Left lung (tissue), 10 donors: ENCODE data around the gene SELENOS. TPM values are rescaled to one million over a fixed set of nuclear protein-coding genes. Genes with fewer than 3 reads are reported as not detected.

Source experiments
- ATAC-seq: fragments of 200-7000 bp; cut with Tn5 transposase; one replicate; pipeline ENCODE4 v1.9.1; 2020; ENCODE audit warnings: moderate library complexity
- DNase-seq, 4 donors: peaks; one replicate each; pipeline ENCODE4 v3.0.0-alpha.2; 2013 to 2020
- H3K27ac ChIP-seq, 2 donors: fragments of 200-600 bp; sonication (generic) in 1 of 2; one replicate each; pipeline versions ENCODE4 v1.5.0 to v1.8.0; 2020 to 2021
- H3K27me3 ChIP-seq, 2 donors: fragments of 200-600 bp; sonication (generic) in 1 of 2; one replicate each; pipeline versions ENCODE4 v1.5.0 to v1.8.0; 2020 to 2021
- H3K36me3 ChIP-seq, 2 donors: fragments of 200-600 bp; sonication (generic) in 1 of 2; one replicate each; pipeline versions ENCODE4 v1.5.0 to v1.8.0; 2020 to 2021
- H3K4me1 ChIP-seq, 2 donors: fragments of 200-600 bp; one replicate each; pipeline ENCODE4 v1.8.0; 2021
- H3K4me3 ChIP-seq, 2 donors: fragments of 200-600 bp; sonication (generic) in 1 of 2; one replicate each; pipeline versions ENCODE4 v1.5.0 to v1.8.0; 2020 to 2021; ENCODE audit warnings: mild to moderate bottlenecking in 1 of 2
- H3K9me3 ChIP-seq, 2 donors: fragments of 200-600 bp; sonication (generic) in 1 of 2; one replicate each; pipeline versions ENCODE4 v1.5.0 to v1.8.0; 2020 to 2021
- intact Hi-C, 2 donors: fragments of 100-400 bp; cut with DNase I; formaldehyde crosslinking; loops; one replicate each; pipeline versions ENCODE4 v1.11.2 to v1.14.2; 2022
- polyA plus RNA-seq, 6 donors: library from polyadenylated mRNA; unstranded; fragments of 120-200 nt; gene quantifications; one replicate each; pipeline ENCODE4 v1.2.1, GENCODE V29; 2013; ENCODE audit not compliant: insufficient read length in 6 of 6
- total RNA-seq, 2 donors: library from RNA; stranded (reverse); fragmentation: NEBNext Ultra II Directional; extraction: Animal tissue kit (Norgen Biotek cat#: 25700); gene quantifications; one replicate each; pipeline ENCODE4 v1.2.1, GENCODE V29; 2021
- TF ChIP-seq, protein P1 (sequence below), 2 donors: fragments of 200-600 bp; sonication (generic) in 1 of 2; IDR thresholded peaks; one replicate each; pipeline versions ENCODE4 v1.5.0 to v1.8.0; 2021; ENCODE audit warnings: antibody characterized with exemption in 2 of 2
- donor health status: DM: no; HTN: yes; CAD: no.
- donor health status: DM: no; HTN: no; CAD: no.

SELENOS gene
- total and polyA plus RNA-seq, 8 donors = 43.7 to 78.7 (median 49.0) TPM

DNA sequence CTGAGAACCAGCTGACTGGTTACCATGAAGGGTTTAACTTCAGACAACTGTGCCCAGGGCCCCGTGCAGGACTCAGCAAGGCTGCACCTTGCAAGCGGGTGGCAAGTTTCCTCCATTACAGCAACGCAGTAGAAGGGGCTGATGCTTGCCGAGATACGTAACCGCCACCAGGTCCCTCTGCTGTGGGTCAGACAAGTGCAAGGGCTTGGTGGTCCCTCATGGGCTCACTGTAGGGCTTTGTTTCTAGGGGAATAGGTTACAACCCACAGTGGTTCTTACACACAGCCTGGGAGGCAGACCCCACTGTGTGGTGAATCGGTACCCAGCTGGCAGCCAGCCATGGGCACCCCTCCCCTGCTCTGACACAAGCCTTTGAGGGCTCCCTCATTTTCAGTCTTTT is 33.2 kb upstream of the SELENOS start:
- DNase-seq = no peak

DNA sequence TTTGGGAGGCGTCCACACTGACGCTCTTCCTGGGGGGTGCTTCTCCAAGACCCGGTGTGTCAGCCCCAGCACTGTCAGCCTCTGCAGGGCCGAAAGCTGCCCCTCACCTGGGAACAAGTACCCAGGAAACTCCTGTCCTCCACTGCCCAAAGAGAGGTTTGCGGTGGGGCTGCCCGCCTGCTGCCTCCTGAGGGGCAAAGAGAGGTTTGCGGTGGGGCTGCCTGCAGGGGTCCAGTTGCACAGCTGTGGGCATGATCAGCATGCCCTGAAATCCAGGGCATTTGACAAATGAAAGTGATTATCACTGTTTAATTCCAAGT is 32.8 kb upstream of the SELENOS start:
- intact Hi-C loops = no loop called here
- H3K4me3 ChIP-seq = no peak overlapping the region
- no peak overlapping the region for H3K27ac ChIP-seq
- H3K4me1 ChIP-seq = no peaks in the 10 kb centered on the region
- no peaks in the 10 kb centered on the region for H3K9me3 ChIP-seq
- no peaks in the 10 kb centered on the region for H3K36me3 ChIP-seq
- no peaks in the 10 kb centered on the region for H3K27me3 ChIP-seq
- no peak for DNase-seq
- no peak for ATAC-seq
- TF ChIP-seq, protein P1, sequence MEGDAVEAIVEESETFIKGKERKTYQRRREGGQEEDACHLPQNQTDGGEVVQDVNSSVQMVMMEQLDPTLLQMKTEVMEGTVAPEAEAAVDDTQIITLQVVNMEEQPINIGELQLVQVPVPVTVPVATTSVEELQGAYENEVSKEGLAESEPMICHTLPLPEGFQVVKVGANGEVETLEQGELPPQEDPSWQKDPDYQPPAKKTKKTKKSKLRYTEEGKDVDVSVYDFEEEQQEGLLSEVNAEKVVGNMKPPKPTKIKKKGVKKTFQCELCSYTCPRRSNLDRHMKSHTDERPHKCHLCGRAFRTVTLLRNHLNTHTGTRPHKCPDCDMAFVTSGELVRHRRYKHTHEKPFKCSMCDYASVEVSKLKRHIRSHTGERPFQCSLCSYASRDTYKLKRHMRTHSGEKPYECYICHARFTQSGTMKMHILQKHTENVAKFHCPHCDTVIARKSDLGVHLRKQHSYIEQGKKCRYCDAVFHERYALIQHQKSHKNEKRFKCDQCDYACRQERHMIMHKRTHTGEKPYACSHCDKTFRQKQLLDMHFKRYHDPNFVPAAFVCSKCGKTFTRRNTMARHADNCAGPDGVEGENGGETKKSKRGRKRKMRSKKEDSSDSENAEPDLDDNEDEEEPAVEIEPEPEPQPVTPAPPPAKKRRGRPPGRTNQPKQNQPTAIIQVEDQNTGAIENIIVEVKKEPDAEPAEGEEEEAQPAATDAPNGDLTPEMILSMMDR (IDR thresholded peaks at IDR 0.05) = no peak

More for the DNA sequence above, 33.2 kb upstream of the SELENOS start:
- TF ChIP-seq, protein P1 (IDR thresholded peaks at IDR 0.05) = no peak
- H3K27ac ChIP-seq = no peak overlapping the region
- intact Hi-C loops = no loop called here
- H3K9me3 ChIP-seq = no peaks in the 10 kb centered on the region
- no peak for ATAC-seq
- no peak overlapping the region for H3K4me3 ChIP-seq
- H3K36me3 ChIP-seq = no peaks in the 10 kb centered on the region
- no peaks in the 10 kb centered on the region for H3K27me3 ChIP-seq
- no peaks in the 10 kb centered on the region for H3K4me1 ChIP-seq

DNA sequence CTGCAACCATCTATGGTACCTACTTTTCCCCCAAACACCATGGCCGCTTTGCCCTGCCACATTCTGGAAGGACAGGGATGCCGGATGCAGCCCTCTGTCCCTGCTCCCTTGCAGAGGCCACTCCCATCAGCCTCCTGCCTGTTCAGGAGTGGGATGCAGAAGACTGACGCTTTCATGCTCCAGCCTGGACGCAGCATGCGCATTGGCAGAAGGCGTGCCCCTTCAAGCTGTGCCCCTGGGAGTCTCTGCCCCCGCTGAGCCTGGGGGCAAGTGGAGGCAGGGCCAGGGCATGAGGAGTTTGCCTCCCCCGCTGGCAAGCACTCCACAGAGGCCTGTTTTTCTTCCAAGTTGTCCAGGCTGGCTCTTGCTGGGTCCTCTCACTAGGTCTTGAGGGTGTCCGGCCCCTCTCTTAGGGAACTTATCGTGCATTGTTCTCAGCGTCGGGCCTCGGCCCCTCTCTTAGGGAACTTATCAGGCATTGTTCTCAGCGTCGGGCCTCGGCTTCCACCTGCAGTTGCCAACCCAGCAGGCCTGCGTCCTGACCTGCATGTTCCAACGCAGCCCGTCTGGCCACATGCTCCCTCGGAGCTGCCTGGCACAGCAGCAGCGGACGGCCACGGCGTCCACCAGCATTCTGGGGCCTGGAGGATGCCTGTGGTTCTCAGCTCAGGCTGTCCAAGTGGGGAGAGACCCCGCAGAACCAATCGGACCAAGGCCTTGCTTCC is 32.3 kb upstream of the SELENOS start:
- H3K36me3 ChIP-seq = no peaks in the 10 kb centered on the region
- intact Hi-C loops = loop anchor here in 1 of 2 donors (10.0 kb wide), 1 partner anchor 195 kb away; no protein-coding TSS in a partner anchor
- no peaks in the 10 kb centered on the region for H3K27me3 ChIP-seq
- H3K4me3 ChIP-seq = no peak overlapping the region
- TF ChIP-seq, protein P1 (IDR thresholded peaks at IDR 0.05) = no peak
- no peak overlapping the region for H3K27ac ChIP-seq
- no peak for DNase-seq
- H3K9me3 ChIP-seq = no peaks in the 10 kb centered on the region
- ATAC-seq = no peak
- no peaks in the 10 kb centered on the region for H3K4me1 ChIP-seq

DNA sequence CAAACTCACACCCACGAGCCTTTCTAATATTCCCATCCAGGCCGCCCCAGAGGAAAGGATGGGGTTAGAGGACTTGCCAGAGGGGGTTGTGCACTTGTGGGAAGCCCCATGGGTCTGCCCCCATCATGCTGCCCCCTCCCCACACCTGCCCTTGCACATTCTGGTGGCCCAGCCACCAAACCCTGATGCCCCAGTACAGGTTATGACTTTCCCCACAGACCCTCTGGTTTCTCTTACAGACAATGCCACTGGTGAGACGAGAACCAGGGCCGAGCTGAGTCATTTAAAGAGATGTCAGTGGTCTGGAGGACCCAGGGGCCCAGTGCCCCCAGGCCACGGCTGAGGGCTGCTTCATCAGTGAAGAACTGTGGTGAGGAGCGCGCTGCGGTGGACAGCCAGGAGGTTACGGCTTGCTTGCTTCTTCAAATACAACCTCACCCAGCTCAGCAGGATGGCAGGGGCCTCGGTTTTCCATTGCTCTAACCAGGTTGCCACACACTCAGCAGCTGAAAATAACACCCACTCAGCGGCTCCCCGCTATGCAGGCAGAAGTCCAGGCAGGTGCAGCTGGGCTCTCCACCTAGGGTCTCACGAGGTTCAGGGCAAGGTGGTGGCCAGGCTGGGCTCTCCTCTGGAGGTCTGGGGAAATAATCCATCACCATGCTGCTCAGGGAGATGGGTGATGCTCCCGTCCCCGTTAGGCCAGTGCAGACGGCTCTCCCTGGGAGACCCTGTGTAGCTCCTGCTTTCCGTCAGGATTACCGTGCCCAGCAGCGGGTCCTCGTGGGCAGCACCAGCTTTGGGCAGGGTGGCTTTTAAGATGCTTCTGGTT is 31.5 kb upstream of the SELENOS start:
- H3K27me3 ChIP-seq = no peaks in the 10 kb centered on the region
- TF ChIP-seq, protein P1 (IDR thresholded peaks at IDR 0.05) = no peak
- no peak for DNase-seq
- no peak for ATAC-seq
- H3K4me1 ChIP-seq = no peaks in the 10 kb centered on the region
- no peaks in the 10 kb centered on the region for H3K36me3 ChIP-seq
- intact Hi-C loops = loop anchor here in 1 of 2 donors (10.0 kb wide), 1 partner anchor 196 kb away; no protein-coding TSS in a partner anchor
- no peak overlapping the region for H3K27ac ChIP-seq
- H3K4me3 ChIP-seq = no peak overlapping the region
- no peaks in the 10 kb centered on the region for H3K9me3 ChIP-seq
